Measurements from ENCODE around the gene CCDC197. TPM values are rescaled to one million over a fixed set of nuclear protein-coding genes. Genes with fewer than 3 reads are reported as not detected.

The CCDC197 gene
- total and polyA plus RNA-seq, 9 of the 15 experiments (the other 6 are each of a cell fraction or from before 2014, with no cell fraction given), result not detected

GRCh38 chr14:93980456-93981201 lies 16.5 kb upstream of the CCDC197 start (continued):
- no peak for TF ChIP-seq ZBTB40 (IDR thresholded peaks at IDR 0.05)
- no peak for TF ChIP-seq ZBTB40 (CRISPR knock-in tag; IDR thresholded peaks at IDR 0.05)
- TF ChIP-seq HNRNPLL (IDR thresholded peaks at IDR 0.05; ENCODE audit: low read depth, low read length, poor library complexity, severe bottlenecking), result no peak
- no peak for TF ChIP-seq ZNF592 (IDR thresholded peaks at IDR 0.05)
- no peak for TF ChIP-seq CCNT2 (IDR thresholded peaks at IDR 0.05; ENCODE audit: borderline replicate concordance, extremely low read depth, insufficient read length, low read depth, low read length)
- no peak for TF ChIP-seq RBM25 (IDR thresholded peaks at IDR 0.05; ENCODE audit: low read depth, low read length, severe bottlenecking)
- TF ChIP-seq POLR3A (IDR thresholded peaks at IDR 0.05; ENCODE audit: borderline replicate concordance, extremely low read depth, insufficient read depth, insufficient read length), result no peak
